ENCODE measurements around the gene NEK6.

Gene NEK6

DNA sequence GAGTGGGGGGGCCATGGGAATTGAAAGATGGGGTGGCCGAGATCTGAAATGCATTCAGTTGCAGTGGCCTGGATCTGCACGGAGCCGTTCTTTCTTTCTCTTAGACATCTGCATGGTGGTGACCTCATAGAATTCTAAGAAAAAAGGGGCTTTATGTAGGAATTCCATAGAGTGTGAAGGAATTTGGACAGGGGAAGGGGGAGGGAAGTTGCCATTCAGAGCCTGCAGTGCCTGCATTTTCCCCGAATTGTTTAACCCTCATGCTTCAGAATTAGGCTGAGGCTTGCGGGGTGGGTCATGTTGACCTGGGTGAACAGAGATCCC lies 4.9 kb downstream of the NEK6 start:
- TF ChIP-seq GABPA (IDR thresholded peaks at IDR 0.05; ENCODE audit: low read depth) = no peak
- TF ChIP-seq, protein P1, sequence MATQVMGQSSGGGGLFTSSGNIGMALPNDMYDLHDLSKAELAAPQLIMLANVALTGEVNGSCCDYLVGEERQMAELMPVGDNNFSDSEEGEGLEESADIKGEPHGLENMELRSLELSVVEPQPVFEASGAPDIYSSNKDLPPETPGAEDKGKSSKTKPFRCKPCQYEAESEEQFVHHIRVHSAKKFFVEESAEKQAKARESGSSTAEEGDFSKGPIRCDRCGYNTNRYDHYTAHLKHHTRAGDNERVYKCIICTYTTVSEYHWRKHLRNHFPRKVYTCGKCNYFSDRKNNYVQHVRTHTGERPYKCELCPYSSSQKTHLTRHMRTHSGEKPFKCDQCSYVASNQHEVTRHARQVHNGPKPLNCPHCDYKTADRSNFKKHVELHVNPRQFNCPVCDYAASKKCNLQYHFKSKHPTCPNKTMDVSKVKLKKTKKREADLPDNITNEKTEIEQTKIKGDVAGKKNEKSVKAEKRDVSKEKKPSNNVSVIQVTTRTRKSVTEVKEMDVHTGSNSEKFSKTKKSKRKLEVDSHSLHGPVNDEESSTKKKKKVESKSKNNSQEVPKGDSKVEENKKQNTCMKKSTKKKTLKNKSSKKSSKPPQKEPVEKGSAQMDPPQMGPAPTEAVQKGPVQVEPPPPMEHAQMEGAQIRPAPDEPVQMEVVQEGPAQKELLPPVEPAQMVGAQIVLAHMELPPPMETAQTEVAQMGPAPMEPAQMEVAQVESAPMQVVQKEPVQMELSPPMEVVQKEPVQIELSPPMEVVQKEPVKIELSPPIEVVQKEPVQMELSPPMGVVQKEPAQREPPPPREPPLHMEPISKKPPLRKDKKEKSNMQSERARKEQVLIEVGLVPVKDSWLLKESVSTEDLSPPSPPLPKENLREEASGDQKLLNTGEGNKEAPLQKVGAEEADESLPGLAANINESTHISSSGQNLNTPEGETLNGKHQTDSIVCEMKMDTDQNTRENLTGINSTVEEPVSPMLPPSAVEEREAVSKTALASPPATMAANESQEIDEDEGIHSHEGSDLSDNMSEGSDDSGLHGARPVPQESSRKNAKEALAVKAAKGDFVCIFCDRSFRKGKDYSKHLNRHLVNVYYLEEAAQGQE (IDR thresholded peaks at IDR 0.05; ENCODE audit: insufficient replicate concordance, low read depth) = no peak
- no peak for TF ChIP-seq POLR2AphosphoS5 (IDR thresholded peaks at IDR 0.05; ENCODE audit: low read depth)
- no peak for TF ChIP-seq SPI1 (IDR thresholded peaks at IDR 0.05; ENCODE audit: borderline replicate concordance, low read depth)
- TF ChIP-seq, protein P2, sequence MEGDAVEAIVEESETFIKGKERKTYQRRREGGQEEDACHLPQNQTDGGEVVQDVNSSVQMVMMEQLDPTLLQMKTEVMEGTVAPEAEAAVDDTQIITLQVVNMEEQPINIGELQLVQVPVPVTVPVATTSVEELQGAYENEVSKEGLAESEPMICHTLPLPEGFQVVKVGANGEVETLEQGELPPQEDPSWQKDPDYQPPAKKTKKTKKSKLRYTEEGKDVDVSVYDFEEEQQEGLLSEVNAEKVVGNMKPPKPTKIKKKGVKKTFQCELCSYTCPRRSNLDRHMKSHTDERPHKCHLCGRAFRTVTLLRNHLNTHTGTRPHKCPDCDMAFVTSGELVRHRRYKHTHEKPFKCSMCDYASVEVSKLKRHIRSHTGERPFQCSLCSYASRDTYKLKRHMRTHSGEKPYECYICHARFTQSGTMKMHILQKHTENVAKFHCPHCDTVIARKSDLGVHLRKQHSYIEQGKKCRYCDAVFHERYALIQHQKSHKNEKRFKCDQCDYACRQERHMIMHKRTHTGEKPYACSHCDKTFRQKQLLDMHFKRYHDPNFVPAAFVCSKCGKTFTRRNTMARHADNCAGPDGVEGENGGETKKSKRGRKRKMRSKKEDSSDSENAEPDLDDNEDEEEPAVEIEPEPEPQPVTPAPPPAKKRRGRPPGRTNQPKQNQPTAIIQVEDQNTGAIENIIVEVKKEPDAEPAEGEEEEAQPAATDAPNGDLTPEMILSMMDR (IDR thresholded peaks at IDR 0.05; ENCODE audit: insufficient read depth, low read length) = no peak
- DNase-seq (ENCODE audit: low read depth in 1 of 2, low spot score in 1 of 2) = no peak
- Histone ChIP-seq H3K4me3 (replicated peaks; ENCODE audit: insufficient read depth, low read length) (no peak overlapping the region), H3K27me3 (ENCODE audit: insufficient read depth, poor library complexity, severe bottlenecking) (no peaks in the 10 kb centered on the region), H3K27ac (replicated peaks) (peak overlapping the region; percentile 92)

DNA sequence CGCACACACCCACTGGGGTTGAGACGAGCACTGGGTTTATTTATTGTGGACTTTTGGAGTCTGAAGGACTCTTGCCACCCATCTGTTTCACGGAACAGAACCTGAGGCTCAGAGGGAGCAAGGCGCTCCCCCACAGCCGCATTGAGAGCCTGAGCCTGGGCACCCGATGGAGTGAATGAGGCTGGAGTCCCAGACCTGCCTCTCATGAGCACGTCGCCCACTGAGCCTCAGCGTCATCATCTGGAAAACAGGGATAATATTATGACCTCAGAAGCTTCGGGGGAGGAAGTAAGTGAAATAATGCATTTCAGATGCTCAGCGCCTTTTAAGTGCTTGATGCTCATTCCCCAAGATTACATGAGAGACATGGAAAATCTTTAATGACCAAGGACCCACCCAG lies 5.5 kb downstream of the NEK6 start:
- TF ChIP-seq GABPA (IDR thresholded peaks at IDR 0.05; ENCODE audit: low read depth) (no peak), POLR2AphosphoS5 (IDR thresholded peaks at IDR 0.05; ENCODE audit: low read depth) (no peak), SPI1 (IDR thresholded peaks at IDR 0.05; ENCODE audit: borderline replicate concordance, low read depth) (no peak)
- TF ChIP-seq, protein P1 (IDR thresholded peaks at IDR 0.05; ENCODE audit: insufficient replicate concordance, low read depth) = no peak
- TF ChIP-seq, protein P2 (IDR thresholded peaks at IDR 0.05; ENCODE audit: insufficient read depth, low read length) = no peak
- DNase-seq (ENCODE audit: low read depth in 1 of 2, low spot score in 1 of 2) = no peak
- H3K27me3 ChIP-seq (ENCODE audit: insufficient read depth, poor library complexity, severe bottlenecking) = no peaks in the 10 kb centered on the region
- no peak overlapping the region for H3K4me3 ChIP-seq (replicated peaks; ENCODE audit: insufficient read depth, low read length)
- no peak overlapping the region for H3K27ac ChIP-seq (replicated peaks)

DNA sequence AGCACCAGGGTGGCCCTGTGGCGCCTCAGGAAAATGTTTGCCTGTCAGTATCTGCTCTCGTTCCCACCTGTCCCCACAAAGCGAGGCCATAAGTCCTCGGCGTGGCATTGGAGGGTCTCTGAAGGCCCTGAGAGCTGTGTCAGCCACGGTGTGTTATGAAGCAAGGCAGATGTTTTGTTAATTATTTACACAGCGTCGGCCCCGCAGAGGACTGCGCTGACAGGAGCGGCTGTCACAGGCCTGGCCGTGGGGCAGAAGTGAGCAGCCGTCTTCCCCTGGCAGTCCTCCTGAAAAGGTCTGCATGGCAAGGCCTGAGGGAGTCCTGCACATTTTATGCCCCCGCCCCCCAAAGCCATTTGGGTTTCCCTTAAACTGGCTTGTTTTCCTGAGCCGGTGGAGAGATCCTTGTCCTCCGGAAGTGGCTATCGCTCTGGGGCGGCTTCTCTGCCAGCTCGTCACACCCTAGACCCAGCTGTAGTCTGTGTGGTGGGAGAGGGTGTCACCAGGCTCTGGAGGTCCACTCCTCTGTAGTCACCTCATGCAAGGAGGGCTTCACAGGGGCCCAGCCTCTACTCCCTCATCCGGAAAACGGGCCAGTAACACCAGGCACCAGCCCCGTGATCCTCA lies 6.2 kb downstream of the NEK6 start:
- H3K27ac ChIP-seq (replicated peaks) = no peak overlapping the region
- no peak for DNase-seq (ENCODE audit: low read depth in 1 of 2, low spot score in 1 of 2)
- H3K4me3 ChIP-seq (replicated peaks; ENCODE audit: insufficient read depth, low read length) = no peak overlapping the region
- H3K27me3 ChIP-seq (ENCODE audit: insufficient read depth, poor library complexity, severe bottlenecking) = no peaks in the 10 kb centered on the region
- TF ChIP-seq, protein P2 (IDR thresholded peaks at IDR 0.05; ENCODE audit: insufficient read depth, low read length) = no peak
- TF ChIP-seq GABPA (IDR thresholded peaks at IDR 0.05; ENCODE audit: low read depth) (no peak), POLR2AphosphoS5 (IDR thresholded peaks at IDR 0.05; ENCODE audit: low read depth) (no peak), SPI1 (IDR thresholded peaks at IDR 0.05; ENCODE audit: borderline replicate concordance, low read depth) (no peak)
- TF ChIP-seq, protein P1 (IDR thresholded peaks at IDR 0.05; ENCODE audit: insufficient replicate concordance, low read depth) = no peak
